Kidney (tissue), 22 donors: Measurements from ENCODE around the gene MTMR8. TPM values are rescaled to one million over a fixed set of nuclear protein-coding genes. Genes with fewer than 3 reads are reported as not detected.

Source experiments
- DNase-seq, 5 donors: peaks; one replicate each; pipeline ENCODE4 v3.0.0-alpha.2; 2013 to 2020
- FAIRE-seq: peaks from 2 replicates; lab custom pipeline; 2012; peaks lifted over from hg19 to GRCh38; lab: Jason Lieb, UNC
- H3K27ac ChIP-seq, 2 donors: one replicate each; pipeline ENCODE4 v1.7.0; 2013; ENCODE audit warnings: low read depth in 2 of 2, low read length in 2 of 2, inconsistent platforms in 1 of 2
- H3K27me3 ChIP-seq: one replicate; pipeline ENCODE4 v1.7.1; 2013; ENCODE audit warnings: low read length, inconsistent platforms; ENCODE audit not compliant: control insufficient read depth, insufficient read depth
- H3K36me3 ChIP-seq, 3 donors: one replicate each; pipeline versions ENCODE4 v1.7.0 to v1.7.1; 2013; ENCODE audit warnings: low read length in 3 of 3, control low read depth in 1 of 3, inconsistent platforms in 1 of 3; ENCODE audit not compliant: insufficient read depth in 3 of 3, control insufficient read depth in 2 of 3
- H3K4me1 ChIP-seq, 3 donors: one replicate each; pipeline versions ENCODE4 v1.7.0 to v1.7.1; 2013; ENCODE audit warnings: low read length in 3 of 3, inconsistent platforms in 1 of 3, low read depth in 1 of 3; ENCODE audit not compliant: control insufficient read depth in 2 of 3, insufficient read depth in 2 of 3
- H3K4me3 ChIP-seq, 3 donors: one replicate each; pipeline versions ENCODE4 v1.7.0 to v1.8.1; 2013; ENCODE audit warnings: low read length in 3 of 3, control low read depth in 1 of 3, inconsistent platforms in 1 of 3
- H3K9ac ChIP-seq, 3 donors: one replicate each; pipeline versions ENCODE4 v1.7.0 to v1.7.1; 2013; ENCODE audit warnings: low read length in 3 of 3, control low read depth in 1 of 3, inconsistent platforms in 1 of 3
- H3K9me3 ChIP-seq, 3 donors: one replicate each; pipeline versions ENCODE4 v1.7.0 to v1.7.1; 2013; ENCODE audit warnings: low read length in 3 of 3, control low read depth in 1 of 3, inconsistent platforms in 1 of 3; ENCODE audit not compliant: control insufficient read depth in 2 of 3, insufficient read depth in 1 of 3
- CTCF ChIP-seq: IDR thresholded peaks from 3 replicates; pipeline ENCODE4 v1.5.1; 2012; ENCODE audit warnings: mild to moderate bottlenecking, moderate library complexity, borderline replicate concordance; ENCODE audit not compliant: insufficient read depth; ENCODE audit errors: extremely low read depth
- intact Hi-C: fragments of 100-400 bp; cut with DNase I; formaldehyde crosslinking; loops from one replicate; pipeline ENCODE4 v1.11.1; 2022
- long read RNA-seq, 10 donors: library from polyadenylated mRNA in 1 of 10; unstranded in 1 of 10; transcript quantifications; one replicate each; pipeline ENCODE4 v2.0.0 and lab custom pipeline, GENCODE V29; 2021 to 2026
- polyA plus RNA-seq: library from polyadenylated mRNA; stranded (reverse); fragments of 350-450 nt; fragmentation: Illumina TruSeq; extraction: RNeasy Lipid Tissue Mini Kit (QIAGEN cat#74804); gene quantifications from one replicate; pipeline ENCODE4 v1.2.3, GENCODE V29; 2014; ENCODE audit warnings: low read depth, low replicate concordance; ENCODE audit not compliant: insufficient read depth
- total RNA-seq: library from RNA; stranded (reverse); fragmentation: NEBNext Ultra II Directional; extraction: Animal tissue kit (Norgen Biotek cat#: 25700); gene quantifications from one replicate; pipeline ENCODE4 v1.2.1, GENCODE V29; 2021
- donor health status: control.
- donor health status: control.
- donor health status: control.
- donor health status: control.
- donor health status: control.
- donor health status: DM: yes; HTN: yes; CAD: no.
- donor health status: Normal renal cell carcinoma (clear cell type).

MTMR8 gene
- total RNA-seq (2.7 TPM), polyA plus RNA-seq (1.3 TPM)
- long read RNA-seq, donor 1, result 0 reads
- long read RNA-seq, donor 2, result 0 reads
- long read RNA-seq, donor 3, result 0 reads
- long read RNA-seq, donor 4, result 0 reads
- long read RNA-seq, donor 5, result 0 reads
- long read RNA-seq, donor 6, result 0 reads
- long read RNA-seq, donor 7, partial matches to known transcripts, result 0 of 1 reads
- long read RNA-seq, donor 7, other reads (novel, unspliced or antisense), result 1 of 1 reads
- long read RNA-seq, donor 8, result 0 reads
- long read RNA-seq, donor 9, result 0 reads
- long read RNA-seq, donor 10, result 0 reads

DNA sequence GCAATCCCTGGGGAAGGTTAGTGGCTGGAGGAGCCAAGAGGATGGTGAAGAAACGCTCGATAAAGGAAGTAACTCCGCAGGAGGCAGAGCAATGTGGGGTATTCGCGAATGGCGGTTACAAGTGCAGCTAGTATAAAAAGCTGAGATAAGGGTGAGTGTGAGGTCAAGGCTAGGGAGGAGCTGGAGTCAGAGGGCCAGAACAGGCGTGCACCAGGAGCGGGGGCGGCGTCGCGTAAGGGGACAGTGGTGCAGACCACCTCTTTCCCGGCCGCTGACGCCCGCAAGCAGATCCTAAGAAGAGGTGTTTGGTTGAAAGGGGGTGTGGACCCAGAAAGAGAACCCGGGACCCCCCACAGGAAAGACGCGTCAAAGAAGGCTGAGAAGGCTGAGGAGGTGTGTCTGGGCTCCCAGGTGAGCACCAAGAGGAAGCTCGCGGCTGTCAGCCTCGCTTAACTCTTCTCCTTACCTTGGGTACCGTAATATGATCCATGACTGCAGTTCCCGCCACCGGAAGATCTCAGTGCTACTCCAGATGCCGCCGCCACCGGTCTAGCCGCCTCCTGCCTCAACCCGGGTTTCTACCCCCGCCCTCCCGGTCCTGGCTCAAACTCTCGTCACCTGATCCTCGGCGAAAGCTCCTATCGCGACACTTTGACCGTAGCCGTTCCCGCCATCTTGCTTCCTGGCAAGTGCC, at the start of gene MTMR8:
MTMR8 (minus strand) TSS at position 579 of the 694 bp plus-strand sequence; CDS start at position 490, 89 bp downstream.
- H3K27me3 ChIP-seq, result no peaks in the 10 kb centered on the region
- FAIRE-seq, result no peak

DNA sequence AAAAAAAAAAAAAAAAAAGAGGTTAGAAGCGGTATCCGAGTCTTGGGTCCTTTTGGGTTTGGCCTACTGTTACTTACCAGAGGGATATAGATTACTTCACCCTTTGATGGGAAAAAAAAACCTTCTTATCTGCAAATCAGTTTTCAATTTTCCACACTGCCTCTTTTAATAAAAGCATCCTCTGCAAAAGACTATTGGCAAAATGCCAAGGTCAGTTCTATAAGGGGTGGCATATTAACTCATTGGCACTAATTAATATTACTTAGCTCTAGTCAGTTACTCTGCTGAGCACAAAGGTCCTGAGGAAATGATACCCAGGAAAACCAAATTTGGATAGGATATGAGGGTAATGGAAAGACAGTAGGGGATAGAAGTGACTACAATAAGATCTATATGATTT, 44.3 kb upstream of the MTMR8 start:
- DNase-seq (no peak), FAIRE-seq (no peak)
- Histone ChIP-seq H3K9me3 (no peaks in the 10 kb centered on the region), H3K4me1 (no peaks in the 10 kb centered on the region), H3K4me3 (no peak overlapping the region), H3K9ac (no peak overlapping the region), H3K36me3 (no peaks in the 10 kb centered on the region), H3K27me3 (no peaks in the 10 kb centered on the region), H3K27ac (no peak overlapping the region)
- TF ChIP-seq CTCF, result no peak
- intact Hi-C loops, result no loop called here

More for the DNA sequence above, at the start of gene MTMR8:
- Histone ChIP-seq H3K27ac (no peak within 1 kb of the TSS), H3K4me3 (peak within 1 kb of the TSS; percentile 54 to 86 (median 76)), H3K9ac (peak within 1 kb of the TSS; percentile 32 to 55 (median 48)), H3K9me3 (no peaks in the 10 kb centered on the region), H3K4me1 (no peaks in the 10 kb centered on the region), H3K36me3 (no peaks in the 10 kb centered on the region)
- peak; percentile 76 to 89 (median 86) for DNase-seq
- intact Hi-C loops, result no loop called here
- TF ChIP-seq CTCF, result no peak

DNA sequence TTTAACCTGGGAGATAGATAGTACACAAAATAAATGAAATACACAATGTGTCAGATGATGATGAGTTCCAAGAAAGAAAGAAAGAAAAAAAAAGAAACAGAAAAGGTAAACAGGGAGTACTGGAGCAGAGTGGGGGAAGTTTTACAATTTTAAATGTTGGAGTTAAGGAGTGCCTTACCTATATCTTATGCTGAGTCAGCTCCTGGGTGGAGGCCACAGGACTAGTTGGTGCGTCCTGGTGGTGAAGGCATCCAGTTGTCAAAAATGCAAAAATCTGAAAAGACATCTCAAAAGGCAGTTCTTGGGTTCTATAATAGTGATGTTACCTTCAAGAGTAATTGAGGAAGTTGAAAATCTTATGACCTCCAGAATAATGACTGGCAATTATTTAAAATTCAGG, 42.4 kb upstream of the MTMR8 start:
- Histone ChIP-seq H3K27me3 (no peaks in the 10 kb centered on the region), H3K9ac (no peak overlapping the region), H3K4me1 (no peaks in the 10 kb centered on the region), H3K4me3 (no peak overlapping the region), H3K27ac (no peak overlapping the region), H3K36me3 (no peaks in the 10 kb centered on the region), H3K9me3 (no peaks in the 10 kb centered on the region)
- TF ChIP-seq CTCF, result no peak
- intact Hi-C loops, result no loop called here
- FAIRE-seq (no peak), DNase-seq (no peak)
